ENCODE results near the gene MAPT. TPM values are rescaled to one million over a fixed set of nuclear protein-coding genes. Genes with fewer than 3 reads are reported as not detected.

Gene MAPT
- total RNA-seq, 1 donor from 2014 or later, result 0.18 TPM

- DNase-seq (no peak), ATAC-seq (ENCODE audit: low read depth) (no peak)
- H3K9me3 Mint-ChIP-seq, result no peaks in the 10 kb centered on the region
- peaks cover 23% of the 10 kb centered on the region for H3K27me3 Mint-ChIP-seq
- H3K4me3 Mint-ChIP-seq, result no peak overlapping the region
- POLR2A ChIA-PET, result no interaction called here
- no peaks in the 10 kb centered on the region for H3K36me3 Mint-ChIP-seq (ENCODE audit: low read depth)
- H3K27ac Mint-ChIP-seq, result no peak overlapping the region
- H3K4me1 Mint-ChIP-seq, result peaks cover 22% of the 10 kb centered on the region
- intact Hi-C loops (cut with micrococcal nuclease), result no loop called here
- CTCF ChIA-PET, result interaction anchor here (1.5 kb wide), 1 partner anchor 21 kb away, joined by 4 read pairs; no protein-coding TSS in a partner anchor
- TF ChIP-seq CTCF (IDR thresholded peaks at IDR 0.05), result no peak
Measured at GRCh38 chr17:45970659-45971058, 76.3 kb downstream of the MAPT start.

GRCh38 chr17:45971698-45972141 lies 77.4 kb downstream of the MAPT start:
- H3K27me3 Mint-ChIP-seq, result peaks cover 16% of the 10 kb centered on the region
- no peaks in the 10 kb centered on the region for H3K36me3 Mint-ChIP-seq (ENCODE audit: low read depth)
- peaks cover 31% of the 10 kb centered on the region for H3K4me1 Mint-ChIP-seq
- no peak for TF ChIP-seq CTCF (IDR thresholded peaks at IDR 0.05)
- H3K9me3 Mint-ChIP-seq, result no peaks in the 10 kb centered on the region
- no peak for DNase-seq
- no peak overlapping the region for H3K4me3 Mint-ChIP-seq
- ATAC-seq (ENCODE audit: low read depth), result no peak
- H3K27ac Mint-ChIP-seq, result no peak overlapping the region
- ChIA-PET POLR2A (no interaction called here), CTCF (interaction anchor here (1.5 kb wide), 1 partner anchor 23 kb away, joined by 4 read pairs; no protein-coding TSS in a partner anchor)
- intact Hi-C loops (cut with micrococcal nuclease), result no loop called here

- Mint-ChIP-seq H3K9me3 (no peaks in the 10 kb centered on the region), H3K4me1 (peaks cover 31% of the 10 kb centered on the region), H3K27me3 (peaks cover 12% of the 10 kb centered on the region), H3K4me3 (no peak overlapping the region), H3K27ac (no peak overlapping the region), H3K36me3 (ENCODE audit: low read depth) (no peaks in the 10 kb centered on the region)
- DNase-seq, result no peak
- intact Hi-C loops (cut with micrococcal nuclease), result no loop called here
- ChIA-PET POLR2A (no interaction called here), CTCF (no interaction called here)
- no peak for TF ChIP-seq CTCF (IDR thresholded peaks at IDR 0.05)
- ATAC-seq (ENCODE audit: low read depth), result no peak
Measured at GRCh38 chr17:45972531-45972930, 78.2 kb downstream of the MAPT start.

GRCh38 chr17:45973099-45973780 lies 78.9 kb downstream of the MAPT start:
- Mint-ChIP-seq H3K4me1 (peaks cover 31% of the 10 kb centered on the region), H3K9me3 (no peaks in the 10 kb centered on the region), H3K4me3 (no peak overlapping the region), H3K27ac (no peak overlapping the region), H3K27me3 (peaks cover 8% of the 10 kb centered on the region), H3K36me3 (ENCODE audit: low read depth) (no peaks in the 10 kb centered on the region)
- DNase-seq (no peak), ATAC-seq (ENCODE audit: low read depth) (no peak)
- no peak for TF ChIP-seq CTCF (IDR thresholded peaks at IDR 0.05)
- intact Hi-C loops (cut with micrococcal nuclease), result no loop called here
- POLR2A ChIA-PET, result no interaction called here
- CTCF ChIA-PET, result no interaction called here

GRCh38 chr17:45973946-45974859 lies 79.8 kb downstream of the MAPT start:
- POLR2A ChIA-PET, result interaction anchor here (1.1 to 1.8 kb wide), 2 partner anchors 25 to 46 kb away, joined by 3 to 10 read pairs; no protein-coding TSS in a partner anchor
- peaks cover 8% of the 10 kb centered on the region for H3K27me3 Mint-ChIP-seq
- CTCF ChIA-PET, result interaction anchor here (1.5 kb wide), 1 partner anchor 27 kb away, joined by 6 read pairs; no protein-coding TSS in a partner anchor
- intact Hi-C loops (cut with micrococcal nuclease), result loop anchor here (2.0 kb wide), 1 partner anchor 25 kb away; no protein-coding TSS in a partner anchor
- peaks cover 31% of the 10 kb centered on the region for H3K4me1 Mint-ChIP-seq
- no peaks in the 10 kb centered on the region for H3K9me3 Mint-ChIP-seq
- DNase-seq (no peak), ATAC-seq (ENCODE audit: low read depth) (no peak)
- H3K27ac Mint-ChIP-seq, result peak overlapping the region; percentile 88
- no peaks in the 10 kb centered on the region for H3K36me3 Mint-ChIP-seq (ENCODE audit: low read depth)
- H3K4me3 Mint-ChIP-seq, result peak overlapping the region; percentile 32
- no peak for TF ChIP-seq CTCF (IDR thresholded peaks at IDR 0.05)

Data from activated B cell treated with CpG ODN at 0.5 μM for 24 hours (primary cell).